MCF 10A (cell line): ENCODE data around the gene SNRNP27. TPM values are rescaled to one million over a fixed set of nuclear protein-coding genes. Genes with fewer than 3 reads are reported as not detected.

Experiments used
- BruUV-seq: library from RNA; stranded (reverse); fragments of 400-500 nt; replicated peaks from 2 replicates; lab custom pipeline; 2021; lab: Mats Ljungman, UMichigan
- CTCF ChIA-PET: fragments of 300-600 bp; sonication (Branson Sonifier 250); formaldehyde crosslinking; extraction: SDS; loops from one replicate; lab custom pipeline; 2021; ENCODE audit warnings: antibody characterized with exemption, inconsistent platforms; lab: Yijun Ruan, JAX
- POLR2A ChIA-PET: fragments of 300-600, 350-650 bp; sonication (Branson Sonifier 250); formaldehyde crosslinking; extraction: SDS; loops from one replicate; lab custom pipeline; 2020; ENCODE audit warnings: antibody characterized with exemption, inconsistent platforms; lab: Yijun Ruan, JAX
- DNase-seq: peaks from one replicate; pipeline ENCODE4 v3.0.0-alpha.2; 2018; ENCODE audit not compliant: unreplicated experiment
- H3K27ac Mint-ChIP-seq: one replicate; pipeline ENCODE4 v1.8.0; 2022; ENCODE audit warnings: mild to moderate bottlenecking, low read depth, mixed read lengths; ENCODE audit not compliant: unreplicated experiment
- H3K27me3 Mint-ChIP-seq: one replicate; pipeline ENCODE4 v1.8.0; 2022; ENCODE audit warnings: mixed read lengths; ENCODE audit not compliant: insufficient read depth, unreplicated experiment
- H3K36me3 Mint-ChIP-seq: one replicate; pipeline ENCODE4 v1.8.0; 2022; ENCODE audit warnings: mild to moderate bottlenecking, moderate library complexity, mixed read lengths; ENCODE audit not compliant: insufficient read depth, unreplicated experiment
- H3K4me1 Mint-ChIP-seq: one replicate; pipeline ENCODE4 v1.8.0; 2022; ENCODE audit warnings: mixed read lengths; ENCODE audit not compliant: insufficient read depth, unreplicated experiment
- H3K4me3 Mint-ChIP-seq: one replicate; pipeline ENCODE4 v1.8.0; 2022; ENCODE audit warnings: mild to moderate bottlenecking, moderate library complexity, mixed read lengths; ENCODE audit not compliant: unreplicated experiment
- H3K9me3 Mint-ChIP-seq: one replicate; pipeline ENCODE4 v1.8.0; 2022; ENCODE audit warnings: mixed read lengths; ENCODE audit not compliant: unreplicated experiment
- intact Hi-C: fragments of 100-400 bp; cut with micrococcal nuclease; formaldehyde crosslinking; loops from 2 replicates; pipeline ENCODE4 v1.14.1; 2022
- total RNA-seq: library from RNA; stranded (reverse); gene quantifications from 2 replicates; pipeline ENCODE4 v1.2.3, GENCODE V29; 2022
- TF ChIP-seq, protein P1 (sequence below): fragments of 200-600 bp; IDR thresholded peaks from one replicate; pipeline ENCODE4 v1.8.0; 2022; ENCODE audit warnings: antibody characterized with exemption, mild to moderate bottlenecking; ENCODE audit not compliant: unreplicated experiment

Gene SNRNP27
- total RNA-seq, 1 experiment from 2014 or later: 68.9 TPM

GRCh38 chr2:69933839-69934613 is 40.3 kb downstream of the SNRNP27 start:
- Mint-ChIP-seq H3K9me3 (no peaks in the 10 kb centered on the region), H3K36me3 (peaks cover 69% of the 10 kb centered on the region), H3K27me3 (no peaks in the 10 kb centered on the region), H3K4me3 (no peak overlapping the region), H3K4me1 (peaks cover 21% of the 10 kb centered on the region), H3K27ac (peak overlapping the region; percentile 5)
- intact Hi-C loops: loop anchor here (2.0 kb wide), 1 partner anchor 17 kb away; no protein-coding TSS in a partner anchor
- BruUV-seq: TSS peak; percentile 79
- peak; percentile 65 for DNase-seq
- CTCF ChIA-PET: interaction anchor here (0.6 to 1.3 kb wide), 5 partner anchors 11 to 558 kb away, joined by 3 to 5 read pairs (median 3); no protein-coding TSS in a partner anchor
- POLR2A ChIA-PET: interaction anchor here (0.5 to 4.0 kb wide), 10 partner anchors 9 to 1481 kb away, joined by 3 to 26 read pairs (median 3); partner anchors contain the start of genes MXD1, PCBP1 and TIA1
- TF ChIP-seq, protein P1, sequence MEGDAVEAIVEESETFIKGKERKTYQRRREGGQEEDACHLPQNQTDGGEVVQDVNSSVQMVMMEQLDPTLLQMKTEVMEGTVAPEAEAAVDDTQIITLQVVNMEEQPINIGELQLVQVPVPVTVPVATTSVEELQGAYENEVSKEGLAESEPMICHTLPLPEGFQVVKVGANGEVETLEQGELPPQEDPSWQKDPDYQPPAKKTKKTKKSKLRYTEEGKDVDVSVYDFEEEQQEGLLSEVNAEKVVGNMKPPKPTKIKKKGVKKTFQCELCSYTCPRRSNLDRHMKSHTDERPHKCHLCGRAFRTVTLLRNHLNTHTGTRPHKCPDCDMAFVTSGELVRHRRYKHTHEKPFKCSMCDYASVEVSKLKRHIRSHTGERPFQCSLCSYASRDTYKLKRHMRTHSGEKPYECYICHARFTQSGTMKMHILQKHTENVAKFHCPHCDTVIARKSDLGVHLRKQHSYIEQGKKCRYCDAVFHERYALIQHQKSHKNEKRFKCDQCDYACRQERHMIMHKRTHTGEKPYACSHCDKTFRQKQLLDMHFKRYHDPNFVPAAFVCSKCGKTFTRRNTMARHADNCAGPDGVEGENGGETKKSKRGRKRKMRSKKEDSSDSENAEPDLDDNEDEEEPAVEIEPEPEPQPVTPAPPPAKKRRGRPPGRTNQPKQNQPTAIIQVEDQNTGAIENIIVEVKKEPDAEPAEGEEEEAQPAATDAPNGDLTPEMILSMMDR: no peak

DNA sequence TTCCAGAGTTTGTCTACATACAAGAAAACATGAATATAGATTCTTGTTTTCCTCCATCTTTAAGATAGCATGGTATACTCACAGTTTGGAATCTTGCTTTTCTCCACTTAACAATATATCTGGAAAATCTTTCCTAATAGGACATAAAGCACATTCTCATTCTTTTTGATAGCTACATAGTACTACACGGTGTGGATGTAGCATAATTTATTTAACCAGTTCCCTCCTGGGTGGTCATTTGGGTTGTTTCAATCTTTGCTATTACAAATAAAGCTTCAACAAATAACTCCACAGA is 40.8 kb downstream of the SNRNP27 start:
- TF ChIP-seq, protein P1: no peak
- no peak for DNase-seq
- Mint-ChIP-seq H3K4me3 (no peak overlapping the region), H3K4me1 (peaks cover 21% of the 10 kb centered on the region), H3K9me3 (no peaks in the 10 kb centered on the region), H3K27ac (peak overlapping the region; percentile 5), H3K36me3 (peaks cover 70% of the 10 kb centered on the region), H3K27me3 (no peaks in the 10 kb centered on the region)
- no TSS peak for BruUV-seq
- CTCF ChIA-PET: interaction anchor here (0.6 to 1.3 kb wide), 3 partner anchors 12 to 136 kb away, joined by 3 to 5 read pairs (median 4); no protein-coding TSS in a partner anchor
- POLR2A ChIA-PET: interaction anchor here (0.5 to 4.0 kb wide), 5 partner anchors 10 to 1482 kb away, joined by 3 to 26 read pairs (median 4); partner anchors contain the start of gene MXD1
- intact Hi-C loops: loop anchor here (2.0 kb wide), 1 partner anchor 18 kb away; no protein-coding TSS in a partner anchor

DNA sequence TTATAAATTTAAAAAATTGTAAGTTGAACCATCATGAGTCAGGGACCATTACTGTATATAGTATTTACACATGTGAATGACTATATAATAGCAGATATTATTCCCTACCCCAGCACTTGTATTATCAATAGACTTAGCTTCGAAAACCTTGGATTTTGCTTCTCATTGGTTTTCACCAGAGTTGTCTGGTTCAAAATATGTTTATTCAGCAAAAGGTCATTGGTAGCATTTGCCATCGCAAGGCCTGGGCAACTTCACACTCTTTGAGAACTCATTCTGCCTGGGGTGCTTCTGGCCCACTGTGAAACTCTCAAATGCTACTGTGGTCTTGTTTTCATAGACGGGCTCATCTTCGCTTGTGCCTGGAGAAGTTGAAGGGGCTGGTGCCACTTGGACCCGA is 41.3 kb downstream of the SNRNP27 start:
- CTCF ChIA-PET: interaction anchor here (0.6 to 1.3 kb wide), 3 partner anchors 12 to 136 kb away, joined by 3 to 5 read pairs (median 4); no protein-coding TSS in a partner anchor
- Mint-ChIP-seq H3K27ac (no peak overlapping the region), H3K4me3 (no peak overlapping the region), H3K9me3 (no peaks in the 10 kb centered on the region), H3K4me1 (peaks cover 21% of the 10 kb centered on the region), H3K27me3 (no peaks in the 10 kb centered on the region), H3K36me3 (peaks cover 74% of the 10 kb centered on the region)
- POLR2A ChIA-PET: interaction anchor here (0.6 to 4.0 kb wide), 3 partner anchors 10 to 21 kb away, joined by 4 to 26 read pairs (median 9); partner anchors contain the start of gene MXD1
- TF ChIP-seq, protein P1: no peak
- BruUV-seq: no TSS peak
- DNase-seq: no peak
- intact Hi-C loops: loop anchor here (2.0 kb wide), 1 partner anchor 18 kb away; no protein-coding TSS in a partner anchor

- H3K4me3 Mint-ChIP-seq: no peak overlapping the region
- intact Hi-C loops: no loop called here
- peaks cover 77% of the 10 kb centered on the region for H3K36me3 Mint-ChIP-seq
- POLR2A ChIA-PET: interaction anchor here (1.5 kb wide), 1 partner anchor 254 kb away, joined by 6 read pairs; the partner anchor contains the start of gene C2orf42
- CTCF ChIA-PET: interaction anchor here (0.7 kb wide), 1 partner anchor 14 kb away, joined by 3 read pairs; no protein-coding TSS in a partner anchor
- no TSS peak for BruUV-seq
- no peak overlapping the region for H3K27ac Mint-ChIP-seq
- DNase-seq: no peak
- H3K27me3 Mint-ChIP-seq: no peaks in the 10 kb centered on the region
- TF ChIP-seq, protein P1: no peak
- H3K4me1 Mint-ChIP-seq: peaks cover 21% of the 10 kb centered on the region
- H3K9me3 Mint-ChIP-seq: no peaks in the 10 kb centered on the region
Measured at GRCh38 chr2:69936906-69937305, 43.1 kb downstream of the SNRNP27 start.
